ENCODE results near the gene SCML1. TPM values are rescaled to one million over a fixed set of nuclear protein-coding genes. Genes with fewer than 3 reads are reported as not detected.

The SCML1 gene
- polyA plus RNA-seq, 2 donors, result 5.5 to 12.5 TPM

DNA sequence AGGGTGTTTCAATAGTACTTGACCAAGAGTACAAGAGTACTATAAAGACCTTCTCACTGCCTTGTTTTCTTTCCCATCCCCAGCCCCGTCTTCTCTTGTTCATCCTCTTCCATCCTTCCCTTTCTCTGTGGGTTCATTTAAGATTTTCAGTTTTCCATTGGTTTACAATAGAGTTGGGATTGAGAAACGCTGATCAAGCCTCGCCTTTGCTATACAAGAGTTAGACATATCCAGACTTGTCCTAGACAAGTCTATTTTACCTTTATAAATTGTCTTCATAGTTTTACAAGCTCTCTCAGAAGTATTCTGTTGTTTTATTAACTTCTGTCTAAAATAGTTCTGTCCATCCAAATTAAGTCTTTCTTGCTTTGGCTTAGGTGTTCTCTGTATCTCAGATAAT lies 29.6 kb upstream of the SCML1 start:
- Histone ChIP-seq H3K4me1 (ENCODE audit: control insufficient read depth in 2 of 2, insufficient read depth in 2 of 2, low read length in 1 of 2) (no peaks in the 10 kb centered on the region), H3K27ac (ENCODE audit: low read depth in 2 of 2, low read length in 1 of 2) (no peak overlapping the region), H3K36me3 (ENCODE audit: control insufficient read depth in 2 of 2, insufficient read depth in 2 of 2, low read length in 1 of 2) (no peaks in the 10 kb centered on the region), H3K4me3 (ENCODE audit: low read depth in 1 of 2, low read length in 2 of 2) (no peak overlapping the region), H3K27me3 (ENCODE audit: control insufficient read depth in 1 of 2, insufficient read depth in 2 of 2, low read length in 2 of 2) (no peaks in the 10 kb centered on the region), H3K9me3 (ENCODE audit: control insufficient read depth in 2 of 2, insufficient read depth in 1 of 2, low read depth in 1 of 2, low read length in 1 of 2) (no peaks in the 10 kb centered on the region)
- WGBS, 2 donors, result 54 to 59% methylated on average over 3 of the region's 3 CpGs

DNA sequence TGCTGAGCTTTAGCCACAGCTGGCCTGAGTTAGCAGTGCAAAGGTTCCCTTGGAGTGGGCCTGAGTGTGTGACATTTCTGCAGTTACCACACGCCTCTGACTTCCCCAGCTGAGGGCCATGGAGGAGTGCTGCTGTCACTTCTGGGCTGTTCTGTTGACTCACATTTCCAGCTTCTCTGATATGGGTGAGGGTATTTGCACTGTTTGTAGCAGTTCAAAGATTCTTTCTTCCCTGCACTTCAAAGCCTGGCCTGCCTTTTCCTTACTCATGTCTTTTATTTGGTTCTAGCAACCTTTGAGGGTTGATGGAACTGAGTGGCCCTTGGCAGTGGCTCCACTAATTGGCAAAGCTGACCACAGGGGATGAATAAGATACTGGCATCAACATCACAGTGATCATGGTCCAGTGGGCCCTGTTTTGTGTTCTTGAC lies 26.4 kb upstream of the SCML1 start:
- no peak overlapping the region for H3K4me3 ChIP-seq (ENCODE audit: low read depth in 1 of 2, low read length in 2 of 2)
- H3K27ac ChIP-seq (ENCODE audit: low read depth in 2 of 2, low read length in 1 of 2), result no peak overlapping the region
- no peaks in the 10 kb centered on the region for H3K36me3 ChIP-seq (ENCODE audit: control insufficient read depth in 2 of 2, insufficient read depth in 2 of 2, low read length in 1 of 2)
- H3K4me1 ChIP-seq (ENCODE audit: control insufficient read depth in 2 of 2, insufficient read depth in 2 of 2, low read length in 1 of 2), result no peaks in the 10 kb centered on the region
- H3K9me3 ChIP-seq (ENCODE audit: control insufficient read depth in 2 of 2, insufficient read depth in 1 of 2, low read depth in 1 of 2, low read length in 1 of 2), result no peaks in the 10 kb centered on the region
- 72 to 85% methylated on average over 1 of the region's 1 CpG for WGBS, 2 donors
- no peaks in the 10 kb centered on the region for H3K27me3 ChIP-seq (ENCODE audit: control insufficient read depth in 1 of 2, insufficient read depth in 2 of 2, low read length in 2 of 2)

DNA sequence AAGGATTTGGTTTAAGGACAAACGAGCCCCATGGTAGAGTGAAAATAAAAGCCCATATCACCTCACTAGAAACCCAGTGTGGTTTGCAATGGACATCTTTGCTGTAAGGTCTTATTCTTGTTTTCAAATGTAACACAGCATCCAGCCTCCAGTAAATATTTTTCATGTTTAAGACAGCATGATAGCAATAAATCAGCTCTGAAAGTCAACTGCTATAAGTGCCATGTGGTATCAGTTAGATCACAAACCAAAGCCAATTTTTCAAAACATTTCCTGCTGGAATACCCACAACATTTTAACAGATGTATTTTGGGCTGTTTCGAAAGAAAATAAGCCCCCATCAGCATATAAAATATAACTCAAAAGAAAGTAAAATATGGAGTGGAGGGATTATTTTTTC lies 24.0 kb upstream of the SCML1 start:
- H3K27ac ChIP-seq (ENCODE audit: low read depth in 2 of 2, low read length in 1 of 2), result no peak overlapping the region
- H3K36me3 ChIP-seq (ENCODE audit: control insufficient read depth in 2 of 2, insufficient read depth in 2 of 2, low read length in 1 of 2), result no peaks in the 10 kb centered on the region
- 53 to 66% methylated on average over 2 of the region's 2 CpGs for WGBS, 2 donors
- no peaks in the 10 kb centered on the region for H3K27me3 ChIP-seq (ENCODE audit: control insufficient read depth in 1 of 2, insufficient read depth in 2 of 2, low read length in 2 of 2)
- no peak overlapping the region for H3K4me3 ChIP-seq (ENCODE audit: low read depth in 1 of 2, low read length in 2 of 2)
- no peaks in the 10 kb centered on the region for H3K9me3 ChIP-seq (ENCODE audit: control insufficient read depth in 2 of 2, insufficient read depth in 1 of 2, low read depth in 1 of 2, low read length in 1 of 2)
- no peaks in the 10 kb centered on the region for H3K4me1 ChIP-seq (ENCODE audit: control insufficient read depth in 2 of 2, insufficient read depth in 2 of 2, low read length in 1 of 2)

DNA sequence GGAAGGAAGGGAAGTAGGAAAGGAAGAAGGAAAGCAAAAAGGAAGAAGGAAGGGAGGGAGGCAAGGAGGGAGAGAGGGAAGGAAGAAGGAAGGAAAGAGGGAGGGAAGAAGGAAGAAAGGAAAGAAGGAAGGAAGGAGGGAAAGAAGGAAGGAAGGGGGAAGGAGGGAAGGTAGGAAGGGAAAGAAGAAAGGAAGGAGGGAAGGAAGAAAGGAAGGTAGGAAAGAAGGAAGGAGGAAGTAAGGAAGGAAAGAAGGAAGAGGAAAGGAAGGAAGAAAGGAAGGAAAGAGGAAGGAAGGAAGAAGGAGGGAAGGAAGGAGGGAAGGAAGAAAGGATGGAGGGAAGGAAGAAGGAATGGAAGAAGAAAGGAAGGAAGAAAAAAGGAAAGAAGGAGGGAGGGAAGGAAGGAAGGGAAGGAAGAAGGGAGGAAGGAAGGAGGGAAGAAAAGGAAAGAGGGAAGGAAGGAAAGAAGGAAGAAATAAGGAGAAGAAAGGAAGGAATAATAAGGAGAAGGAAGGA lies 18.6 kb upstream of the SCML1 start:
- Histone ChIP-seq H3K9me3 (ENCODE audit: control insufficient read depth in 2 of 2, insufficient read depth in 1 of 2, low read depth in 1 of 2, low read length in 1 of 2) (no peaks in the 10 kb centered on the region), H3K36me3 (ENCODE audit: control insufficient read depth in 2 of 2, insufficient read depth in 2 of 2, low read length in 1 of 2) (no peaks in the 10 kb centered on the region), H3K27me3 (ENCODE audit: control insufficient read depth in 1 of 2, insufficient read depth in 2 of 2, low read length in 2 of 2) (no peaks in the 10 kb centered on the region), H3K27ac (ENCODE audit: low read depth in 2 of 2, low read length in 1 of 2) (no peak overlapping the region), H3K4me3 (ENCODE audit: low read depth in 1 of 2, low read length in 2 of 2) (no peak overlapping the region), H3K4me1 (ENCODE audit: control insufficient read depth in 2 of 2, insufficient read depth in 2 of 2, low read length in 1 of 2) (no peaks in the 10 kb centered on the region)

DNA sequence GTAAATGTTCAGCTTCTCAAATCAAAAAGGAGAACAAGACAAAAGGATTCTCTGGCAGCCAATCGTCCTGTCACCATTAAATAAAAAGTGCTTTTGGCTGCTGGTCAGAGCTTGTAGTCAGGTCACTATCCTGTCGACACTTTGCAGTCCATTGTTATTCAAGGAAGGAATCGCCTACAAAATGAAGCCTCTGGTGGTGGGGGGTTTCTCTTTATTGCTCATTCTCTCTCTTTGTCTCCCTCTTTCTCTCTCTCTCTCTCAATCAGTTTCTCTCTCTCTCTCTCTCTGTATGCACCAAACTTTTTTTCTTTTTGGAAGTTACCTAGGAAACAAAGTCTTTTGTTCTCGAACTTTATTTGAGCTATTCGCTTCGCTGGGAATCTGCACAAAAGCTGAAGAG lies 17.6 kb upstream of the SCML1 start:
- Histone ChIP-seq H3K9me3 (ENCODE audit: control insufficient read depth in 2 of 2, insufficient read depth in 1 of 2, low read depth in 1 of 2, low read length in 1 of 2) (no peaks in the 10 kb centered on the region), H3K27ac (ENCODE audit: low read depth in 2 of 2, low read length in 1 of 2) (no peak overlapping the region), H3K36me3 (ENCODE audit: control insufficient read depth in 2 of 2, insufficient read depth in 2 of 2, low read length in 1 of 2) (no peaks in the 10 kb centered on the region), H3K4me1 (ENCODE audit: control insufficient read depth in 2 of 2, insufficient read depth in 2 of 2, low read length in 1 of 2) (no peaks in the 10 kb centered on the region), H3K4me3 (ENCODE audit: low read depth in 1 of 2, low read length in 2 of 2) (no peak overlapping the region), H3K27me3 (ENCODE audit: control insufficient read depth in 1 of 2, insufficient read depth in 2 of 2, low read length in 2 of 2) (no peaks in the 10 kb centered on the region)
- 66 to 76% methylated on average over 6 of the region's 6 CpGs for WGBS, 2 donors

DNA sequence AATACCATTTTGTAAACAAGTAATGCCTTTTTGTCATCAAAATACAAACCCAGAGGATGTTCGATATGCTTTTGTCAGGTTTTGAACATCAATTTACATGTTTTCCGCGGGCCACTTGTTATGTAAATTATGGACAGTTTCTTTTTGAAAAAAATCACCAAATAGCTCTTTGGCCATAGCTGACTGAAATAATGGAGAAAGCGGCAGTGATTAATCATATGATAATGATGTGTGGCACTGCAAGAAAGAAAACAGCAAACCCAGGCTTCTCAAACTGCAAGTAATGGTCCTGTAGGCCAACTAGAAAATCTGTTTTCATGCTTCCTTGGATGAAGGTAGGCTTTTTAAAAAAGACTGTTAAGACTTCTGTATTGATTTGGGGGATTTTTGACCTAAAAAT lies 15.6 kb upstream of the SCML1 start:
- 65 to 86% methylated on average over 4 of the region's 4 CpGs for WGBS, 2 donors
- Histone ChIP-seq H3K4me3 (ENCODE audit: low read depth in 1 of 2, low read length in 2 of 2) (no peak overlapping the region), H3K9me3 (ENCODE audit: control insufficient read depth in 2 of 2, insufficient read depth in 1 of 2, low read depth in 1 of 2, low read length in 1 of 2) (no peaks in the 10 kb centered on the region), H3K4me1 (ENCODE audit: control insufficient read depth in 2 of 2, insufficient read depth in 2 of 2, low read length in 1 of 2) (no peaks in the 10 kb centered on the region), H3K27ac (ENCODE audit: low read depth in 2 of 2, low read length in 1 of 2) (no peak overlapping the region), H3K27me3 (ENCODE audit: control insufficient read depth in 1 of 2, insufficient read depth in 2 of 2, low read length in 2 of 2) (no peaks in the 10 kb centered on the region), H3K36me3 (ENCODE audit: control insufficient read depth in 2 of 2, insufficient read depth in 2 of 2, low read length in 1 of 2) (no peaks in the 10 kb centered on the region)

DNA sequence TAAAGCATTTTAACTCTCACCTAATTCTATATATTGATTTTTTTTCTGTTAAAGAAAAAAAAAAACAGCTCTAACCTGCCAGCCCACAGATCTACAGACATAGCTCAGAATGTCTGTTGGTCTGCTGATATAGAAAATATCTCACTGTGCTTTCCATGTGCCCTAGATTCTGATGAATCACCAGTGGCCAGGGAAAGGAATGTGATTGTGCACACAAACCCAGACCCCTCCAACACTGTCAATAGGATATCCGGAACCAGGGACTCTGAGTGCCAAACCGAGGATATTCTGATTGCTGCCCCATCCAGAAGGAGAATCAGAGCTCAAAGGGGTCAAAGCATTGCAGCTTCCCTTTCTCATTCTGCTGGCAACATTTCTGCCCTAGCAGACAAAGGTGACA lies 12.1 kb upstream of the SCML1 start:
- no peaks in the 10 kb centered on the region for H3K27me3 ChIP-seq (ENCODE audit: control insufficient read depth in 1 of 2, insufficient read depth in 2 of 2, low read length in 2 of 2)
- no peak overlapping the region for H3K27ac ChIP-seq (ENCODE audit: low read depth in 2 of 2, low read length in 1 of 2)
- no peak overlapping the region for H3K4me3 ChIP-seq (ENCODE audit: low read depth in 1 of 2, low read length in 2 of 2)
- WGBS, 2 donors, result 78 to 97% methylated on average over 2 of the region's 2 CpGs
- H3K9me3 ChIP-seq (ENCODE audit: control insufficient read depth in 2 of 2, insufficient read depth in 1 of 2, low read depth in 1 of 2, low read length in 1 of 2), result no peaks in the 10 kb centered on the region
- H3K4me1 ChIP-seq (ENCODE audit: control insufficient read depth in 2 of 2, insufficient read depth in 2 of 2, low read length in 1 of 2), result no peaks in the 10 kb centered on the region
- H3K36me3 ChIP-seq (ENCODE audit: control insufficient read depth in 2 of 2, insufficient read depth in 2 of 2, low read length in 1 of 2), result no peaks in the 10 kb centered on the region

DNA sequence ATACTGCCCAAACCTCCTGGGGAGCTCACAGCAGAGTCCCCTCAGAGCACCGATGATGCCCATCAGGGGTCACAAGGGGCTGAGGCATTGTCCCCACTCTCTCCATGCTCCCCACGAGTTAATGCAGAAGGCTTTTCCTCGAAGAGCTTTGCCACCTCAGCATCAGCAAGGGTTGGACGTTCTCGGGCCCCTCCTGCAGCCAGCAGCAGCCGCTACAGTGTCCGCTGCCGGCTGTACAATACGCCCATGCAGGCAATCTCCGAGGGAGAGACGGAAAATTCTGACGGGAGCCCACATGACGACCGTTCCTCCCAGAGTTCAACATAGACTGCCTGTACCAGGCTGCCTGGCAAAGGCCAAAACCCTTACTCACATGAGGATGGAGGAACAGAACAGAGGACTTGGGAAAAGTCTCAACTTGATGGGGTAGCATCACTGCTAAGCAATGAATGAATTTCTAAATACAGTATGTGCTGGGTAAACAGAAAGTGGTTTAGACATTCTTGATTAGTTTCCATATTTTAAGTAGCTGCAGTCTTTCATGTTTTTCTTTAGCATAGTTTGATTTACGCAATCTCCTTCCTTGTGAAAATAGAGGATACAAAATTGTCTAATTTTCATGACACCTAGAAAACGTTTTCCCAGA lies 5.0 kb upstream of the SCML1 start:
- H3K9me3 ChIP-seq (ENCODE audit: control insufficient read depth in 2 of 2, insufficient read depth in 1 of 2, low read depth in 1 of 2, low read length in 1 of 2), result peaks cover 0 to under 1% of the 10 kb centered on the region in 2 donors
- no peaks in the 10 kb centered on the region for H3K4me1 ChIP-seq (ENCODE audit: control insufficient read depth in 2 of 2, insufficient read depth in 2 of 2, low read length in 1 of 2)
- WGBS, 2 donors, result 74 to 80% methylated on average over 16 of the region's 16 CpGs
- no peak overlapping the region for H3K4me3 ChIP-seq (ENCODE audit: low read depth in 1 of 2, low read length in 2 of 2)
- H3K36me3 ChIP-seq (ENCODE audit: control insufficient read depth in 2 of 2, insufficient read depth in 2 of 2, low read length in 1 of 2), result no peaks in the 10 kb centered on the region
- no peak overlapping the region for H3K27ac ChIP-seq (ENCODE audit: low read depth in 2 of 2, low read length in 1 of 2)
- H3K27me3 ChIP-seq (ENCODE audit: control insufficient read depth in 1 of 2, insufficient read depth in 2 of 2, low read length in 2 of 2), result no peaks in the 10 kb centered on the region

DNA sequence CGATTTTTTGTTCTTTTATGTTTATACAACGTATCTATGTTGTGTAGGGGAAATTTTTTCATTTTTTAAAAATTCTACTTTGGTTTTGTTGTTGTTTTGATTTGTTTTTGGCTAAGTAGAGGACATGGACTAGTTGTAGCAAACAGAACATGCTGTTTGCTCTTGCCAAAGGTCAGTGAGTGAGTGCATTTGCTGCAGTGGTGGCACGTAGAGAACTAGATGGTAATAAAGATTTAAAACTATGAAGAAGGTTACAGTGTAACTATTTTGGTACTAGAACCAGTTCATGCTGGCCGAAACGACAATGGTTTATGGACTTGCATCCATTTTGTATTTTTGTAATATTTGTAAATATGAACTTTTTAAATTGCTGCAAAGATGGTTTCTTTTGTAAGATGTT lies 1.9 kb upstream of the SCML1 start:
- no peaks in the 10 kb centered on the region for H3K36me3 ChIP-seq (ENCODE audit: control insufficient read depth in 2 of 2, insufficient read depth in 2 of 2, low read length in 1 of 2)
- H3K4me3 ChIP-seq (ENCODE audit: low read depth in 1 of 2, low read length in 2 of 2), result no peak overlapping the region
- no peaks in the 10 kb centered on the region for H3K27me3 ChIP-seq (ENCODE audit: control insufficient read depth in 1 of 2, insufficient read depth in 2 of 2, low read length in 2 of 2)
- peaks cover 0 to 6% of the 10 kb centered on the region in 2 donors for H3K9me3 ChIP-seq (ENCODE audit: control insufficient read depth in 2 of 2, insufficient read depth in 1 of 2, low read depth in 1 of 2, low read length in 1 of 2)
- no peaks in the 10 kb centered on the region for H3K4me1 ChIP-seq (ENCODE audit: control insufficient read depth in 2 of 2, insufficient read depth in 2 of 2, low read length in 1 of 2)
- no peak overlapping the region for H3K27ac ChIP-seq (ENCODE audit: low read depth in 2 of 2, low read length in 1 of 2)
- 45 to 51% methylated on average over 5 of the region's 5 CpGs for WGBS, 2 donors

DNA sequence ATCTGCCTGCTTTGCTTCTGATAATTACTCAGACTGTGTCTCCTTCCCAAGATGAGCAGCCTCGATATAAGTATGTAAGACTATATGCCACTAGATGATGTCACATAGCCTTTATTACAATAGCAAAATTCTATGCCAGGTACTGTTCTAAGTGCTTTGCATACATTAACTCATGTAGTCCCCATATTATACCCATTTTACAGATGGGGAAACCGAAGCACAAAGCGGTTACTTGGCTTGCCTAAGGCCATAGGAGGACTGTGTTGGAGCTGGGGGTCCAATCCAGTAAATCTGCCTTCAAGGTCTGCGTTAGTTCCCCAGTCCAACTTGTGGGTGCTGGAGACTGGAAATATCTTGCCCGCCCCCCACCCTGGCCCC lies 826 bp upstream of the SCML1 start:
- peak overlapping the region; percentile 71 to 79 for H3K27ac ChIP-seq (ENCODE audit: low read depth in 2 of 2, low read length in 1 of 2)

More for the DNA sequence above, 826 bp upstream of the SCML1 start:
- peak overlapping the region; percentile 36 to 44 for H3K4me3 ChIP-seq (ENCODE audit: low read depth in 1 of 2, low read length in 2 of 2)
- peaks cover 0 to 6% of the 10 kb centered on the region in 2 donors for H3K9me3 ChIP-seq (ENCODE audit: control insufficient read depth in 2 of 2, insufficient read depth in 1 of 2, low read depth in 1 of 2, low read length in 1 of 2)
- no peaks in the 10 kb centered on the region for H3K4me1 ChIP-seq (ENCODE audit: control insufficient read depth in 2 of 2, insufficient read depth in 2 of 2, low read length in 1 of 2)
- 53 to 63% methylated on average over 4 to 5 of the region's 5 CpGs for WGBS, 2 donors
- H3K36me3 ChIP-seq (ENCODE audit: control insufficient read depth in 2 of 2, insufficient read depth in 2 of 2, low read length in 1 of 2), result no peaks in the 10 kb centered on the region
- no peaks in the 10 kb centered on the region for H3K27me3 ChIP-seq (ENCODE audit: control insufficient read depth in 1 of 2, insufficient read depth in 2 of 2, low read length in 2 of 2)
